ENCODE measurements around the gene PAGE2B.

The PAGE2B gene

GRCh38 chrX:55074851-55075467, at the start of gene PAGE2B:
Gene PAGE2B, plus strand, starts transcription at chrX:55075030. Its CDS starts 1,012 bp downstream, at chrX:55076042.
- Histone ChIP-seq H3K4me1 (no peaks in the 10 kb centered on the region), H3K36me3 (no peaks in the 10 kb centered on the region), H3K27me3 (peaks cover 29 to 58% (median 51%) of the 10 kb centered on the region in 11 experiments), H3K9me3 (replicated peaks in 1 of 11) (peaks cover 0 to 24% (median 7%) of the 10 kb centered on the region in 11 experiments; a peak in 11 of 22 replicates), H3K9ac (no peak within 1 kb of the TSS), H4K20me1 (no peaks in the 10 kb centered on the region), H3K27ac (no peak within 1 kb of the TSS), H3K4me2 (no peak within 1 kb of the TSS), H3K4me3 (no peak within 1 kb of the TSS)
- TF ChIP-seq Cebpa-rat (IDR thresholded peaks at IDR 0.05): no peak

GRCh38 chrX:55026143-55026542, 48.7 kb upstream of the PAGE2B start:
- Histone ChIP-seq H3K36me3 (no peaks in the 10 kb centered on the region), H4K20me1 (no peaks in the 10 kb centered on the region), H3K4me3 (no peak overlapping the region), H3K9ac (no peak overlapping the region), H3K9me3 (replicated peaks in 1 of 11) (no peaks in the 10 kb centered on the region), H3K27me3 (peaks cover 82 to 97% (median 91%) of the 10 kb centered on the region in 11 experiments), H3K27ac (no peak overlapping the region), H3K4me2 (no peak overlapping the region), H3K4me1 (no peaks in the 10 kb centered on the region)
- no peak for TF ChIP-seq Cebpa-rat (IDR thresholded peaks at IDR 0.05)

- Histone ChIP-seq H3K36me3 (no peaks in the 10 kb centered on the region), H3K4me2 (no peak overlapping the region), H3K27ac (no peak overlapping the region), H3K4me3 (no peak overlapping the region), H3K4me1 (no peaks in the 10 kb centered on the region), H4K20me1 (no peaks in the 10 kb centered on the region), H3K9me3 (replicated peaks in 1 of 11) (no peaks in the 10 kb centered on the region), H3K9ac (no peak overlapping the region), H3K27me3 (peaks cover 82 to 97% (median 92%) of the 10 kb centered on the region in 11 experiments)
- TF ChIP-seq Cebpa-rat (IDR thresholded peaks at IDR 0.05): no peak
These were observed 48.0 kb upstream of the PAGE2B start for GRCh38 chrX:55026840-55027239.

- TF ChIP-seq Cebpa-rat (IDR thresholded peaks at IDR 0.05): no peak
- Histone ChIP-seq H3K27ac (no peak overlapping the region), H3K9me3 (replicated peaks in 1 of 11) (no peaks in the 10 kb centered on the region), H3K4me1 (no peaks in the 10 kb centered on the region), H3K9ac (no peak overlapping the region), H4K20me1 (no peaks in the 10 kb centered on the region), H3K27me3 (peaks cover 86 to 99% (median 96%) of the 10 kb centered on the region in 11 experiments), H3K36me3 (no peaks in the 10 kb centered on the region), H3K4me3 (no peak overlapping the region), H3K4me2 (no peak overlapping the region)
These were observed 46.8 kb upstream of the PAGE2B start for GRCh38 chrX:55028040-55028439.

GRCh38 chrX:55028611-55029010, 46.2 kb upstream of the PAGE2B start:
- H3K27me3 ChIP-seq: peaks cover 88 to 99% (median 97%) of the 10 kb centered on the region in 11 experiments
- no peak for TF ChIP-seq Cebpa-rat (IDR thresholded peaks at IDR 0.05)
- H3K27ac ChIP-seq: no peak overlapping the region
- H4K20me1 ChIP-seq: no peaks in the 10 kb centered on the region
- no peak overlapping the region for H3K9ac ChIP-seq
- no peaks in the 10 kb centered on the region for H3K4me1 ChIP-seq
- H3K9me3 ChIP-seq (replicated peaks in 1 of 11): no peaks in the 10 kb centered on the region
- no peak overlapping the region for H3K4me3 ChIP-seq
- no peak overlapping the region for H3K4me2 ChIP-seq
- H3K36me3 ChIP-seq: no peaks in the 10 kb centered on the region

- H3K4me1 ChIP-seq: no peaks in the 10 kb centered on the region
- no peaks in the 10 kb centered on the region for H3K36me3 ChIP-seq
- H3K27me3 ChIP-seq: peaks cover 85 to 98% (median 95%) of the 10 kb centered on the region in 11 experiments
- H3K9me3 ChIP-seq (replicated peaks in 1 of 11): no peaks in the 10 kb centered on the region
- no peak overlapping the region for H3K4me2 ChIP-seq
- H4K20me1 ChIP-seq: no peaks in the 10 kb centered on the region
- TF ChIP-seq Cebpa-rat (IDR thresholded peaks at IDR 0.05): no peak
- H3K9ac ChIP-seq: no peak overlapping the region
- no peak overlapping the region for H3K4me3 ChIP-seq
- H3K27ac ChIP-seq: no peak overlapping the region
These were observed 45.5 kb upstream of the PAGE2B start for GRCh38 chrX:55029291-55029690.

GRCh38 chrX:55030271-55031205, 44.3 kb upstream of the PAGE2B start, which contains the start of gene ALAS2:
Gene ALAS2, minus strand, starts transcription at chrX:55030977. Its CDS starts 4,977 bp downstream, at chrX:55026000.
- no peak within 1 kb of the TSS for H3K27ac ChIP-seq
- peaks cover 73 to 94% (median 84%) of the 10 kb centered on the region in 11 experiments for H3K27me3 ChIP-seq
- no peaks in the 10 kb centered on the region for H3K36me3 ChIP-seq
- TF ChIP-seq Cebpa-rat (IDR thresholded peaks at IDR 0.05): no peak
- H3K9ac ChIP-seq: no peak within 1 kb of the TSS
- no peak within 1 kb of the TSS for H3K4me2 ChIP-seq
- H3K4me3 ChIP-seq: no peak within 1 kb of the TSS
- H4K20me1 ChIP-seq: no peaks in the 10 kb centered on the region
- H3K9me3 ChIP-seq (replicated peaks in 1 of 11): peaks cover 0 to 9% (median 9%) of the 10 kb centered on the region in 11 experiments; a peak in 13 of 22 replicates
- no peaks in the 10 kb centered on the region for H3K4me1 ChIP-seq

GRCh38 chrX:55033429-55033828, 41.4 kb upstream of the PAGE2B start:
- no peak overlapping the region for H3K4me3 ChIP-seq
- peaks cover 0 to 9% (median 9%) of the 10 kb centered on the region in 11 experiments; a peak in 13 of 22 replicates for H3K9me3 ChIP-seq (replicated peaks in 1 of 11)
- H4K20me1 ChIP-seq: no peaks in the 10 kb centered on the region
- no peak overlapping the region for H3K4me2 ChIP-seq
- H3K4me1 ChIP-seq: no peaks in the 10 kb centered on the region
- H3K36me3 ChIP-seq: no peaks in the 10 kb centered on the region
- H3K27ac ChIP-seq: no peak overlapping the region
- no peak for TF ChIP-seq Cebpa-rat (IDR thresholded peaks at IDR 0.05)
- no peak overlapping the region for H3K9ac ChIP-seq
- peaks cover 44 to 66% (median 55%) of the 10 kb centered on the region in 11 experiments for H3K27me3 ChIP-seq

- Histone ChIP-seq H3K4me1 (no peaks in the 10 kb centered on the region), H3K27ac (no peak overlapping the region), H3K27me3 (peaks cover 0 to 23% (median 3%) of the 10 kb centered on the region in 11 experiments; a peak in 9 of 22 replicates), H3K4me3 (no peak overlapping the region), H3K36me3 (no peaks in the 10 kb centered on the region), H3K9ac (no peak overlapping the region), H4K20me1 (no peaks in the 10 kb centered on the region), H3K9me3 (replicated peaks in 1 of 11) (peaks cover 6 to 19% (median 15%) of the 10 kb centered on the region in 11 experiments; a peak in 16 of 22 replicates), H3K4me2 (no peak overlapping the region)
- TF ChIP-seq Cebpa-rat (IDR thresholded peaks at IDR 0.05): no peak
These were observed 35.4 kb upstream of the PAGE2B start for GRCh38 chrX:55039471-55039870.
